ENCODE results near the gene VPS13D.

Gene VPS13D

DNA sequence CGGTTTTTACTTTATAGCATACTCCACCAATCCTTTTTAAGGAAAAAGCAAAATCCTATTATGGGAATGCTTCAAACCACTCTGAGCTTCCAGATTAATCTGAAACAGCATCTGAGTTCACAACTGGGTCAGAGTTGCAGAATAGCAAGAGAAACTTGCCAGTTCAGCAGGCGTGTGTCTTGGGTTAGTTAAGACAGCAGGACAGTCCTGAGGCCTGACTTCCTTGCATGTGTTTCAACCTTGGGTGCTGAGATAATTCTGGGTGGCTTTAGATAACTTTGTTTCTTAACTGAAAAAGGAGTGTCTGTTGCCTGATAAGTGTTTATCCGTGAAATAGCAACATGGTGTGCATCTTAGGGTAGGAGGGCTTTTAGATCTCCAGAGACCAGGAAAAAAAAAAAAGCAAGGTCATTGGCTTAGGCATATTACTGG is 218.9 kb downstream of the VPS13D start:
- TF ChIP-seq NFIC (IDR thresholded peaks at IDR 0.05), result no peak
- TF ChIP-seq, protein P1, sequence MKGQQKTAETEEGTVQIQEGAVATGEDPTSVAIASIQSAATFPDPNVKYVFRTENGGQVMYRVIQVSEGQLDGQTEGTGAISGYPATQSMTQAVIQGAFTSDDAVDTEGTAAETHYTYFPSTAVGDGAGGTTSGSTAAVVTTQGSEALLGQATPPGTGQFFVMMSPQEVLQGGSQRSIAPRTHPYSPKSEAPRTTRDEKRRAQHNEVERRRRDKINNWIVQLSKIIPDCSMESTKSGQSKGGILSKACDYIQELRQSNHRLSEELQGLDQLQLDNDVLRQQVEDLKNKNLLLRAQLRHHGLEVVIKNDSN (IDR thresholded peaks at IDR 0.05), result no peak
- TF ChIP-seq, protein P2, sequence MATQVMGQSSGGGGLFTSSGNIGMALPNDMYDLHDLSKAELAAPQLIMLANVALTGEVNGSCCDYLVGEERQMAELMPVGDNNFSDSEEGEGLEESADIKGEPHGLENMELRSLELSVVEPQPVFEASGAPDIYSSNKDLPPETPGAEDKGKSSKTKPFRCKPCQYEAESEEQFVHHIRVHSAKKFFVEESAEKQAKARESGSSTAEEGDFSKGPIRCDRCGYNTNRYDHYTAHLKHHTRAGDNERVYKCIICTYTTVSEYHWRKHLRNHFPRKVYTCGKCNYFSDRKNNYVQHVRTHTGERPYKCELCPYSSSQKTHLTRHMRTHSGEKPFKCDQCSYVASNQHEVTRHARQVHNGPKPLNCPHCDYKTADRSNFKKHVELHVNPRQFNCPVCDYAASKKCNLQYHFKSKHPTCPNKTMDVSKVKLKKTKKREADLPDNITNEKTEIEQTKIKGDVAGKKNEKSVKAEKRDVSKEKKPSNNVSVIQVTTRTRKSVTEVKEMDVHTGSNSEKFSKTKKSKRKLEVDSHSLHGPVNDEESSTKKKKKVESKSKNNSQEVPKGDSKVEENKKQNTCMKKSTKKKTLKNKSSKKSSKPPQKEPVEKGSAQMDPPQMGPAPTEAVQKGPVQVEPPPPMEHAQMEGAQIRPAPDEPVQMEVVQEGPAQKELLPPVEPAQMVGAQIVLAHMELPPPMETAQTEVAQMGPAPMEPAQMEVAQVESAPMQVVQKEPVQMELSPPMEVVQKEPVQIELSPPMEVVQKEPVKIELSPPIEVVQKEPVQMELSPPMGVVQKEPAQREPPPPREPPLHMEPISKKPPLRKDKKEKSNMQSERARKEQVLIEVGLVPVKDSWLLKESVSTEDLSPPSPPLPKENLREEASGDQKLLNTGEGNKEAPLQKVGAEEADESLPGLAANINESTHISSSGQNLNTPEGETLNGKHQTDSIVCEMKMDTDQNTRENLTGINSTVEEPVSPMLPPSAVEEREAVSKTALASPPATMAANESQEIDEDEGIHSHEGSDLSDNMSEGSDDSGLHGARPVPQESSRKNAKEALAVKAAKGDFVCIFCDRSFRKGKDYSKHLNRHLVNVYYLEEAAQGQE (IDR thresholded peaks at IDR 0.05; ENCODE audit: low read depth), result no peak
- TF ChIP-seq, protein P3, sequence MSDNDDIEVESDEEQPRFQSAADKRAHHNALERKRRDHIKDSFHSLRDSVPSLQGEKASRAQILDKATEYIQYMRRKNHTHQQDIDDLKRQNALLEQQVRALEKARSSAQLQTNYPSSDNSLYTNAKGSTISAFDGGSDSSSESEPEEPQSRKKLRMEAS (IDR thresholded peaks at IDR 0.05), result no peak
- TF ChIP-seq EP300 (IDR thresholded peaks at IDR 0.05; ENCODE audit: borderline replicate concordance), result no peak
- no peak for TF ChIP-seq EGR1 (IDR thresholded peaks at IDR 0.05)
- TF ChIP-seq TCF12 (IDR thresholded peaks at IDR 0.05; ENCODE audit: low read depth), result no peak
- TF ChIP-seq TEAD4 (IDR thresholded peaks at IDR 0.05), result no peak
- TF ChIP-seq ZBTB7A (IDR thresholded peaks at IDR 0.05; ENCODE audit: low read depth), result no peak
- no peak for TF ChIP-seq CEBPB (IDR thresholded peaks at IDR 0.05)

- TF ChIP-seq, protein P2 (IDR thresholded peaks at IDR 0.05; ENCODE audit: low read depth), result no peak
- TF ChIP-seq FOXM1 (IDR thresholded peaks at IDR 0.05; ENCODE audit: borderline replicate concordance, low read depth) (no peak), YY1 (IDR thresholded peaks at IDR 0.05; ENCODE audit: low read depth) (no peak), TEAD4 (IDR thresholded peaks at IDR 0.05) (no peak), TCF12 (IDR thresholded peaks at IDR 0.05; ENCODE audit: low read depth) (no peak), CEBPB (IDR thresholded peaks at IDR 0.05) (no peak), RAD21 (IDR thresholded peaks at IDR 0.05; ENCODE audit: low read depth) (no peak), NFIC (IDR thresholded peaks at IDR 0.05) (no peak), EP300 (IDR thresholded peaks at IDR 0.05; ENCODE audit: borderline replicate concordance) (no peak), ZBTB7A (IDR thresholded peaks at IDR 0.05; ENCODE audit: low read depth) (no peak), EGR1 (IDR thresholded peaks at IDR 0.05) (no peak), CREB1 (IDR thresholded peaks at IDR 0.05; ENCODE audit: low read depth) (no peak), TAF1 (IDR thresholded peaks at IDR 0.05; ENCODE audit: low read depth) (no peak)
- TF ChIP-seq, protein P3 (IDR thresholded peaks at IDR 0.05), result no peak
- TF ChIP-seq, protein P1 (IDR thresholded peaks at IDR 0.05), result no peak
Measured at GRCh38 chr1:12450090-12450755, 220.4 kb downstream of the VPS13D start.

DNA sequence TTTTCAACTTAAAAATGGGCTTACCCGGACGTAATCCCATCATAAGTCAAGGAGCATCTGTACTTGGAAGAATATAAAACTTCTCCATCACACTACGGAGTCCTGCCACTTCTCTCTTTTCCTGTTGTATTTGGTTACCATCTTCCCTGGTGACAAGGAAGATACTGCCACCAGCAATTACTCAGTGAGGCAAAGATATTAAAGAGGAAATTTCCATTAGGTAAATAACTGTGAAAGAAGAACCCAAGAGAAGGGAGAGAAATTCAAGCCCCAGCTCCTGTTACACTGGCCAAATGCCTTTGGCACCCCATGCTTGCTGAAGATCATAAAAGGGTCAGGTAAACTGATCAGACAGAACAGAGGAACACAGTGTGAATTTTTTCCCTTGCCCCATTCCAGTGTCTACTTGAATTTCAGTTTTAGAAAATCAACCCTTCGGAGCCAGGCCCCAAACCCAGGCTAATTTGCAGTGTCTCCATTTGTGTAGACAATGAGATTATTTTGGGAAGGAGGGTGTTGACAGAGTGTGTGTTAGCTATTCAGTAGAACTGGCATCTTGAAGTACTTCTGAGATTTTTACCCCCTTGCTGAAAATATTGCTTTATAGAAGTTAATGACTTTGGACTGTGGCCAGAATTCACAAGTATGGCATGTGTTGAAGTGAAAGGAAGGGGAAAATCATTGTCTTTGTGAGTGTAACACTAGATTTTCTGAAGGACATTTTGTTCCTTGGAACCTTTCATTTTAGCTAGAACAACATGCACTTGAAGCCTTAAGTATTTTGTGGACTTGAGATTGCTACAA is 221.1 kb downstream of the VPS13D start:
- TF ChIP-seq TCF12 (IDR thresholded peaks at IDR 0.05; ENCODE audit: low read depth) (peak; percentile 43; the same call in 1 of the 2 replicates), CEBPB (IDR thresholded peaks at IDR 0.05) (no peak), CREB1 (IDR thresholded peaks at IDR 0.05; ENCODE audit: low read depth) (no peak), FOXM1 (IDR thresholded peaks at IDR 0.05; ENCODE audit: borderline replicate concordance, low read depth) (peak; percentile 12; the same call in 1 of the 2 replicates), NFIC (IDR thresholded peaks at IDR 0.05) (peak; percentile 12; the same call in 1 of the 2 replicates), EP300 (IDR thresholded peaks at IDR 0.05; ENCODE audit: borderline replicate concordance) (peak; percentile 63; the same call in 1 of the 2 replicates)

DNA sequence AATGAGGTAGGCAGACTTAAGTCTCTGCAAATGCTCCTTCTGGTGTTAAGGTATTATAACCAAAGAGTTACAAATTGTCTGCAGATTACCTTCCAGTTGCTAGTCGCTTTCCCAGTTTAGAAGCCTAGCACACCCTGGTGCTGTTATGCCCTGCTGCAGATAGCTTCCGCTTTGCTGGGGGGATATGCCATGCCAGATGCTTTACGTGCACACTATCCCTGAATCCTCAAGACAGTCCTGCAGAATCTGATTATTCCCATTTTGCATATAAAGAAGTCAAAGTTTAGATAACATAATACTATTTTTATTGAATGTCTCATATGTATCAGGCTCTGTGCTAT is 221.7 kb downstream of the VPS13D start:
- TF ChIP-seq, protein P2 (IDR thresholded peaks at IDR 0.05; ENCODE audit: low read depth), result no peak
- no peak for TF ChIP-seq CREB1 (IDR thresholded peaks at IDR 0.05; ENCODE audit: low read depth)
- TF ChIP-seq FOXM1 (IDR thresholded peaks at IDR 0.05; ENCODE audit: borderline replicate concordance, low read depth), result no peak
- no peak for TF ChIP-seq YY1 (IDR thresholded peaks at IDR 0.05; ENCODE audit: low read depth)
- TF ChIP-seq EP300 (IDR thresholded peaks at IDR 0.05; ENCODE audit: borderline replicate concordance), result no peak
